HL-60 (cell line): ENCODE data around the gene ZFR.

Source experiments
- DNase-seq, 2 experiments: peaks; one replicate each; pipeline ENCODE4 v3.0.0-alpha.2; 2010 to 2020; ENCODE audit warnings: low read depth in 1 of 2, low spot score in 1 of 2
- H3K27ac ChIP-seq: fragments of 250-450 bp; sonication (Bioruptor Pico); replicated peaks from 2 replicates; pipeline ENCODE4 v1.5.1; 2020; ENCODE audit warnings: mild to moderate bottlenecking, moderate library complexity
- H3K27me3 ChIP-seq: fragments of 250-450 bp; sonication (Bioruptor Pico); 2 replicates; pipeline ENCODE4 v1.5.1; 2021; ENCODE audit warnings: mild to moderate bottlenecking, moderate library complexity; ENCODE audit not compliant: insufficient read depth, poor library complexity, severe bottlenecking
- H3K4me3 ChIP-seq: replicated peaks from 2 replicates; pipeline ENCODE4 v1.5.1; 2011; ENCODE audit warnings: mild to moderate bottlenecking, control low read depth, low read length; ENCODE audit not compliant: insufficient read depth
- CTCF ChIP-seq: IDR thresholded peaks from one replicate; pipeline ENCODE4 v1.5.1; 2011; ENCODE audit warnings: low read length, control low read depth, inconsistent platforms; ENCODE audit not compliant: insufficient read depth
- GABPA ChIP-seq: IDR thresholded peaks from 2 replicates; pipeline ENCODE4 v1.6.1; 2012; ENCODE audit warnings: low read depth
- POLR2AphosphoS5 ChIP-seq: IDR thresholded peaks from 2 replicates; pipeline ENCODE4 v1.6.1; 2012; ENCODE audit warnings: low read depth
- REST ChIP-seq: IDR thresholded peaks from 2 replicates; pipeline ENCODE4 v1.6.1; 2012; ENCODE audit warnings: low read depth; ENCODE audit not compliant: insufficient replicate concordance
- SPI1 ChIP-seq: IDR thresholded peaks from 2 replicates; pipeline ENCODE4 v1.6.1; 2012; ENCODE audit warnings: low read depth, mild to moderate bottlenecking, borderline replicate concordance

Gene ZFR

GRCh38 chr5:32329395-32329834, 115.1 kb downstream of the ZFR start:
- no peak overlapping the region for H3K4me3 ChIP-seq
- H3K27me3 ChIP-seq, result no peaks in the 10 kb centered on the region
- peak in 1 of 2 experiments; percentile 79 for DNase-seq
- TF ChIP-seq SPI1, result no peak
- peak; percentile 78 for TF ChIP-seq CTCF
- no peak overlapping the region for H3K27ac ChIP-seq

- TF ChIP-seq SPI1 (no peak), CTCF (no peak), REST (no peak), POLR2AphosphoS5 (no peak), GABPA (no peak)
- Histone ChIP-seq H3K4me3 (no peak overlapping the region), H3K27me3 (no peaks in the 10 kb centered on the region), H3K27ac (no peak overlapping the region)
- no peak for DNase-seq
These were observed 118.2 kb downstream of the ZFR start for GRCh38 chr5:32326216-32326772.

GRCh38 chr5:32325616-32326015, 118.9 kb downstream of the ZFR start:
- no peaks in the 10 kb centered on the region for H3K27me3 ChIP-seq
- no peak overlapping the region for H3K27ac ChIP-seq
- no peak overlapping the region for H3K4me3 ChIP-seq
- DNase-seq, result no peak
- TF ChIP-seq GABPA (no peak), REST (no peak), SPI1 (no peak), POLR2AphosphoS5 (no peak), CTCF (no peak)

GRCh38 chr5:32325062-32325461, 119.5 kb downstream of the ZFR start:
- H3K27me3 ChIP-seq, result no peaks in the 10 kb centered on the region
- no peak overlapping the region for H3K4me3 ChIP-seq
- no peak overlapping the region for H3K27ac ChIP-seq
- TF ChIP-seq GABPA (no peak), POLR2AphosphoS5 (no peak), CTCF (no peak), REST (no peak), SPI1 (no peak)
- DNase-seq, result no peak
